ENCODE data around the gene EMC10. TPM values are rescaled to one million over a fixed set of nuclear protein-coding genes. Genes with fewer than 3 reads are reported as not detected.

Gene EMC10
- total RNA-seq (2022; extraction: Qiagen RNA extraction; ENCODE audit: low read depth), result 102 to 160 TPM (median 147 TPM) in 5 replicates

GRCh38 chr19:50476224-50476906 lies at the start of gene EMC10, which contains the start of gene GARIN5A:
EMC10 (plus strand) TSS chr19:50476507; CDS start chr19:50476545, 38 bp downstream.
GARIN5A (minus strand) TSS chr19:50476848; CDS start chr19:50476388, 460 bp downstream.

GRCh38 chr19:50432221-50433028 lies 43.9 kb upstream of the EMC10 start, which contains the start of gene MYBPC2:
MYBPC2 (plus strand) TSS chr19:50432892; CDS start chr19:50432954, 62 bp downstream.

GRCh38 chr19:50511069-50511822 lies 34.9 kb downstream of the EMC10 start, which contains the start of gene JOSD2:
JOSD2 (minus strand) TSS chr19:50511191; CDS start chr19:50510431, 760 bp downstream.

GRCh38 chr19:50513746-50514345 lies 37.5 kb downstream of the EMC10 start, which contains the start of gene ASPDH:
ASPDH (minus strand) TSS chr19:50513913; CDS start chr19:50513823, 90 bp downstream.

Other genes with a start within 250 kb of the EMC10 start
- 1.0 to 1.5 TPM (median 1.2 TPM) in 5 replicates for gene KCNC3, start 147.1 kb upstream of the EMC10 start, total RNA-seq (2022; extraction: Qiagen RNA extraction; ENCODE audit: low read depth)
- gene NAPSA, start 110.9 kb upstream of the EMC10 start, total RNA-seq (2022; extraction: Qiagen RNA extraction; ENCODE audit: low read depth), result 0.71 to 1.3 TPM (median 0.94 TPM) in 5 replicates
- gene NR1H2, start 100.0 kb upstream of the EMC10 start, total RNA-seq (2022; extraction: Qiagen RNA extraction; ENCODE audit: low read depth), result 56.2 to 87.1 TPM (median 77.9 TPM) in 5 replicates
- gene POLD1, start 92.2 kb upstream of the EMC10 start, total RNA-seq (2022; extraction: Qiagen RNA extraction; ENCODE audit: low read depth), result 50.1 to 85.6 TPM (median 81.0 TPM) in 5 replicates
- 0.11 to 0.52 TPM (median 0.23 TPM) in 4 of 5 replicates, not detected in the other for gene SPIB, start 57.6 kb upstream of the EMC10 start, total RNA-seq (2022; extraction: Qiagen RNA extraction; ENCODE audit: low read depth)
- not detected in 5 replicates for gene MYBPC2, start 43.6 kb upstream of the EMC10 start, total RNA-seq (2022; extraction: Qiagen RNA extraction; ENCODE audit: low read depth)
- gene GARIN5A, start 341 bp downstream of the EMC10 start, total RNA-seq (2022; extraction: Qiagen RNA extraction; ENCODE audit: low read depth), result 1.8 to 2.2 TPM (median 1.9 TPM) in 5 replicates
- gene JOSD2, start 34.7 kb downstream of the EMC10 start, total RNA-seq (2022; extraction: Qiagen RNA extraction; ENCODE audit: low read depth), result 54.8 to 89.3 TPM (median 79.2 TPM) in 5 replicates
- not detected in 5 replicates for gene ASPDH, start 37.4 kb downstream of the EMC10 start, total RNA-seq (2022; extraction: Qiagen RNA extraction; ENCODE audit: low read depth)
- 0.34 to 0.69 TPM (median 0.47 TPM) in 5 replicates for gene LRRC4B, start 91.9 kb downstream of the EMC10 start, total RNA-seq (2022; extraction: Qiagen RNA extraction; ENCODE audit: low read depth)
- 0.22 to 0.83 TPM (median 0.58 TPM) in 5 replicates for gene SYT3, start 163.4 kb downstream of the EMC10 start, total RNA-seq (2022; extraction: Qiagen RNA extraction; ENCODE audit: low read depth)
- 7.1 to 13.3 TPM (median 9.7 TPM) in 5 replicates for gene C19orf81, start 172.9 kb downstream of the EMC10 start, total RNA-seq (2022; extraction: Qiagen RNA extraction; ENCODE audit: low read depth)
- 0.02 to 0.53 TPM (median 0.16 TPM) in 5 replicates for gene SHANK1, start 243.3 kb downstream of the EMC10 start, total RNA-seq (2022; extraction: Qiagen RNA extraction; ENCODE audit: low read depth)
- 5.8 to 11.0 TPM (median 8.2 TPM) in 5 replicates for gene CLEC11A, start 246.9 kb downstream of the EMC10 start, total RNA-seq (2022; extraction: Qiagen RNA extraction; ENCODE audit: low read depth)

All from A549 treated with RU486 at 1 μM for 4 hours (cell line).